ENCODE results near the gene ST7L. TPM values are rescaled to one million over a fixed set of nuclear protein-coding genes. Genes with fewer than 3 reads are reported as not detected.

ST7L gene
- total and polyA plus RNA-seq, 9 of the 15 experiments (the other 6 are each of a cell fraction or from before 2014, with no cell fraction given) = 9.0 to 32.5 (median 26.6) TPM

GRCh38 chr1:112528076-112528475 lies 90.9 kb downstream of the ST7L start:
- H3K9me3 ChIP-seq (replicated peaks; ENCODE audit: control insufficient read depth, insufficient read depth, low read depth, low read length) = no peaks in the 10 kb centered on the region
- no peaks in the 10 kb centered on the region for H3K4me1 ChIP-seq (replicated peaks in 1 of 2; ENCODE audit: control insufficient read depth in 2 of 2, insufficient read depth in 2 of 2, low read length in 2 of 2)
- TF ChIP-seq SMARCE1 (IDR thresholded peaks at IDR 0.05) = no peak
- no peak for TF ChIP-seq SIN3B (IDR thresholded peaks at IDR 0.05; ENCODE audit: low read depth)
- TF ChIP-seq TAF7 (tag; IDR thresholded peaks at IDR 0.05) = no peak
- no peak for TF ChIP-seq GATAD2B (IDR thresholded peaks at IDR 0.05; ENCODE audit: borderline replicate concordance)
- TF ChIP-seq, protein P1, sequence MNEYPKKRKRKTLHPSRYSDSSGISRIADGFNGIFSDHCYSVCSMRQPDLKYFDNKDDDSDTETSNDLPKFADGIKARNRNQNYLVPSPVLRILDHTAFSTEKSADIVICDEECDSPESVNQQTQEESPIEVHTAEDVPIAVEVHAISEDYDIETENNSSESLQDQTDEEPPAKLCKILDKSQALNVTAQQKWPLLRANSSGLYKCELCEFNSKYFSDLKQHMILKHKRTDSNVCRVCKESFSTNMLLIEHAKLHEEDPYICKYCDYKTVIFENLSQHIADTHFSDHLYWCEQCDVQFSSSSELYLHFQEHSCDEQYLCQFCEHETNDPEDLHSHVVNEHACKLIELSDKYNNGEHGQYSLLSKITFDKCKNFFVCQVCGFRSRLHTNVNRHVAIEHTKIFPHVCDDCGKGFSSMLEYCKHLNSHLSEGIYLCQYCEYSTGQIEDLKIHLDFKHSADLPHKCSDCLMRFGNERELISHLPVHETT (CRISPR knock-in tag; conservative IDR thresholded peaks at IDR 0.05 in 1 of 2, IDR thresholded peaks at IDR 0.05 in 1 of 2) = no peak
- no peaks in the 10 kb centered on the region for H3K79me2 ChIP-seq (ENCODE audit: control insufficient read depth, insufficient read depth, low read length)
- no peak overlapping the region for H2AFZ ChIP-seq (ENCODE audit: low read depth, low read length)
- no peaks in the 10 kb centered on the region for H4K20me1 ChIP-seq (replicated peaks; ENCODE audit: control insufficient read depth, insufficient read depth, low read length)
- FAIRE-seq (no peak), DNase-seq (ENCODE audit: extremely low read depth in 1 of 4, low spot score in 3 of 4) (no peak), ATAC-seq (no peak)
- ChIA-PET POLR2A (interaction anchor here (0.8 to 1.4 kb wide), 5 partner anchors 11 to 26 kb away, joined by 3 to 4 read pairs (median 4); no protein-coding TSS in a partner anchor), CTCF (ENCODE audit: low intra/inter-chr PET ratio) (no interaction called here)
- H3K9ac ChIP-seq (ENCODE audit: insufficient read depth in 1 of 2, low read depth in 2 of 2, low read length in 2 of 2) = no peak overlapping the region
- H3K9me1 ChIP-seq (ENCODE audit: control insufficient read depth, insufficient read depth, low read length) = no peaks in the 10 kb centered on the region
- intact Hi-C loops (cut with micrococcal nuclease) (no loop called here), in situ Hi-C loops (cut with MboI) (no loop called here)
- H3K36me3 ChIP-seq (ENCODE audit: control insufficient read depth, insufficient read depth, low read length) = no peaks in the 10 kb centered on the region
- no peak overlapping the region for H3K27ac ChIP-seq (ENCODE audit: extremely low read depth, low read depth, low read length)
- no peak overlapping the region for H3K4me2 ChIP-seq (ENCODE audit: insufficient read depth, low read length)
- H3K27me3 ChIP-seq (ENCODE audit: control insufficient read depth in 2 of 2, insufficient read depth in 2 of 2, low read length in 2 of 2) = no peaks in the 10 kb centered on the region
- no peak overlapping the region for H3K4me3 ChIP-seq
- no TSS peak for BruUV-seq (replicated peaks)

All from K562 (cell line).